HG03280 (cell line): ENCODE data around the gene GRM7.
A peak's percentile ranks its signal among the peaks of the same experiment; 100 is the strongest.

Source experiments
- ATAC-seq: cut with Tn5 transposase; IDR thresholded peaks from one replicate; pipeline ENCODE4 v1.9.1; 2021; ENCODE audit warnings: mild to moderate bottlenecking, moderate library complexity; ENCODE audit not compliant: unreplicated experiment

The GRM7 gene

GRCh38 chr3:7112523-7113056, 251.7 kb downstream of the GRM7 start:
- no peak for ATAC-seq

GRCh38 chr3:7144697-7145308, 283.9 kb downstream of the GRM7 start:
- peak; percentile 57 for ATAC-seq

DNA sequence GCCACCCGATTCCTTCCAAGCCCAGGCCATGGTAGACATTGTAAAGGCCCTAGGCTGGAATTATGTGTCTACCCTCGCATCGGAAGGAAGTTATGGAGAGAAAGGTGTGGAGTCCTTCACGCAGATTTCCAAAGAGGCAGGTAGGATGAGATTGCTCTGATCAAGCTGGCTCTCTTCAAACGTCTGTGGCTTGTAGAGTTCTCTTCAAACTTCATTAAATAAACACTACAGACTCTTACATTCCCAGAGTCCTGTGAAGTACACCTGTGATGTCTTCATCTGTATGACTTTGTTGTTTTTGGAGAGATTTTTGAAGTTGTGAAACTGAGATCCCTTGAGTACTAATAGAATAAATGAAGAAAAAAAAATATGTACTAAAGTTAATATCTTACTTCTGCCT, 285.6 kb downstream of the GRM7 start:
- ATAC-seq: no peak

- ATAC-seq: no peak
Measured at GRCh38 chr3:7158516-7158915, 297.6 kb downstream of the GRM7 start.

DNA sequence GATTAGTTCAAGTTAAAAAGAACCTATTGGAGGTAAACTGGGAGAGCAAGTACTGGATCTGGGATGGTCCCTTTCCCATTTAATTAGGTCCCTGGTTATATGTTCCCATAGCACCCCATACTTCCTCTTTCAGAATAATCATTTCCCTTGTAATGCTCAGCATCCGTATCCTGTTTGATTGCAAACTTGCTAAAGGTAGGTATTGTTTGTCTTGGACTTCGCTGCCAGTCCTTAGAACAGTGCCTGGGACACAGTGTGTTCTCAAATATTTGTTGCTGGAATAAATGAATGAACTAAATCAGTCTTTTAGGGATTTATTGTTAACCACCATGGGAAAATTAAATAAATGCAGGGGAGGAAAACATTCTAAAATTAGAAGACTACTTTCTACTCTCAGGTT, 299.8 kb downstream of the GRM7 start:
- ATAC-seq: no peak

DNA sequence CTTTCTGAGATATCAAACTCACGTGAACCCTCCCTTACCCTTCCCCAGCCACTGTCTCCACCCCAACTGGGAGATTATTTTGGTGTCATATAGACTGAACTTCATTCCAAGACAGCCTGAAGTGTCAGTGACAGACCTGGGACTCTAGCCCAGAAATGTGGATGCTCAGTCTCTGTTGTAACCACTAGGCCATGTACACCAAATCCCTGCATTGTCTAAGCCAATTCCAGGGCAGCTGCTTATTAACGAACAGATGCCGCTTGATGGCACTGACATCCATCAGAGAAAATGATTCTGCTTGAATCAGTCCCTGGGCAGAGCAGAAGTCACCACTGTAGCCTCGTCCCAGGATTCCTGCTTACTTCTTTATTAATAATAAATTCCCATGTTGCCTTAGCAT, 305.5 kb downstream of the GRM7 start:
- no peak for ATAC-seq

DNA sequence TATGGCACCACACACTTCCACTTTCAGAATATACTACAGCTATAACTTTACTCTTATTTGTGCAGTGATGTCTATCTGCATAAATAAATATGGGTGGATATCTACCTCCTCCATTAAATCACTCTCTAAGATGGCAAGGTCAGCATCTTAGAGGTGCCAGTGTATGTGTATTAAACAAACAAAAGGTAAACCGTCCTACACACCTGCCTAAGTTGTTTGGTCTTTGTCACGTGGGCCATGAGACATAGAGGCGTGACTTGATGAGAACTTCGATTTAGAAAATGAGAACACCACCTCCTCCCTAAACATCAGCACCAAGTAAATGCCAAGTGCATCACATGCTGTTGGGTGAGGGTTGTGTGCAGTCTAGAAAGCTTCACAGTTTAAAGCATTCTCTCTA, 310.6 kb downstream of the GRM7 start:
- ATAC-seq: no peak

GRCh38 chr3:7172996-7173395, 312.1 kb downstream of the GRM7 start:
- ATAC-seq: no peak

DNA sequence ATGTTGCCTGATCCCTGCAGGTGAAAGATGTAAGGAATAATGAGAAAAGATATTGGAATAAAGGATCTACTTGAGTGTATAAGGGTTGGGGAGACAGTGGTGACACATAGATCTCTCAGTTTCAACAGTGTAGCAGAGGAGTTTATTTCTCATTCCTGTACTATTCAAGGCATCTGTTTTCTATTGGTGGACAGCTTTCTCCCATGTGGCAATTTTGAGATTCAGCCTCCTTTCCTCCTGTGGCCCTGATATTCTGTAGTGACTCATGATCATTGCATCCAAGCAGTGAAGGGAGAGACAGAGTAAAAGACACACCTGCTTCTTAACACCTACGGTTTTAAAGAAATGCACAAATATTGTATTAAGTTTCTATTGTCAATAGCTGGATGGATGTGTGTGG, 327.6 kb downstream of the GRM7 start:
- no peak for ATAC-seq

DNA sequence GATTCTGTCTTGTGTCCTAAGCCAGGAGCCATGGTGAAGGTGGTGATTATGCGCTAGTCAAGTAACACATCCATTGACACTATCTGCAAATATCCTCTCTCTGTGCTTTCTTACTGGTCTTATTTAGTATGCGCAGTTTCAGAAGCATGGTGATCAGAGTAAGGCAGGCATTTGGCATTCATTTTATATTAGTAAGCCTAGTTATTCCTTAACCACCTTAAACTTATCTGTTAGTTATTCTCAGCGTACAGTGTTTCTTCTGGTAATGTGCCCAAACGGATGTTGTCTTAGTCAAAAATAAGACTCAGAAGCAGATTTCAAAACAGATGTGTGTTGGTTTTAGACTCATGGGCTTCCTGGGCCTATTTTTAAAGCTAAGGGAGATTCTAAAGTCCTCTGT, 329.2 kb downstream of the GRM7 start:
- no peak for ATAC-seq

DNA sequence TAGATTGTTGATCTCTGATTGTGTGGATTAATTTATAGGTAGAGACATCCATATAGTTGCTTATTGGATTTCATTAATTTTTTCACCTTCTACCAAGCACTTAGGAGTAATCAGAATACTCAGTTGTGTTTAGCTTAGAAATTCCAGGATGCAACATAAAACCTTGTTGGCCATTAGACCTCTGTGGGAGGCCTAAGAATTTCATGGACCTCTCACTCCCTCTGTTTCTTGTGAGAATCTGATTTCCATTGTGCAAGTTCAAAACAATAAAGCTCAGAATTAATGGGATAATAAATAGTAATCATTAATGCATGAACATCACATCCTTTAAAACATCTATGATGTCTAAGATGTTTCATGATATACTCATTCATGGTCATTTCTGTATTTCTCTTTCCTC, 332.4 kb downstream of the GRM7 start:
- no peak for ATAC-seq

DNA sequence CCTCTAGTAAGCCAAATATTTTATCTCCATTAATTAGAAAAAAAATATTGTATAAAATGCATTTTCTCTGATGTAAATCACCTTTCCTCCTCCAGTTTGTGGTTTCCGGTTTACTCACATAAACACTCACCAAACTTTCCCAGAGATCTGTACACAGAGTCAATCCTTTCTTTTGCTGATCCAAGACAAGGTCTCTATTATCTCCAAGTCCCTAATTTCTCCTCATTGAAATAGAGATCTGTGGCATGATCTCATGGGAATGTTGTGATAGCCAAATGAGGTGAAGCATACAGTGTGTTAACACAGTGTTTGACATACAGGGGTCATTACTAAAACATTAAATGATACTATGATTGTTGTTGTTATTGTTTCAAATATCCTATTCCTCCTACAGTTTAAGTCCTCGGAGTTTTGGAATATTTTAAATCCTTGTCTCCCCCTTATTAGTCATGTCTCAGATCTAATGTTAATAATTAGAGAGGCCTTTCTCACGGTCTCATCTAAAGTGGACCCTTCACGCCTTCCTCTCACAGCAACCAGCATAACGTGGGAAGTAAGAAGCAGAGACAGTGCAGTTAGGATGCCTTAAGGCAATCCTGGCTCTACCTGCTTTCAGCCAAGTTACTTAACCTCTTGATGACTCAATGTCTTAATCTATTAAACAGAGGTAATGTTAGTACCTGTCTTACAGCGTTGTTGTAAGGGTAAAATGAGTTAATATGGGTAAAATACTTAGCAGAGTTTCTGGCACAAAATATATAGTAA, 333.3 kb downstream of the GRM7 start:
- no peak for ATAC-seq

DNA sequence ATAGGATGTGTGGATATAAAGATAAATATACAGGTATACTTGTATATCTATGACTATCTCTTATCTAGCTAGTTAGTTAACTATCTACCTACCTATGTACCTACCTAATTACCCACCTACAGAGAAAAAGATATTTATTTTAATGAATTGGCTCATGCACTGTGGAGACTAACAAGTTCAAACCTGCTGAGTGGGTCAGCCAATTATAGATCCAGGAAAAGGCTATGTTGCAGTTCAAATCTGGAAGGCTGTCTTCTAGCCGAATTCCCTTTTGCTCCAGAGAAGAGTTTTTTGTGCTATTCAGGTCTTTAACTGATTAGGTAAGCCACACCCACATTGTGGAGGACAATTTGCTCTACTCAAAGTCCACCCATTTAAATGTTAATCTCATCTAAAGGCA, 335.0 kb downstream of the GRM7 start:
- no peak for ATAC-seq

- ATAC-seq: no peak
Measured at GRCh38 chr3:7201784-7202183, 340.9 kb downstream of the GRM7 start.

DNA sequence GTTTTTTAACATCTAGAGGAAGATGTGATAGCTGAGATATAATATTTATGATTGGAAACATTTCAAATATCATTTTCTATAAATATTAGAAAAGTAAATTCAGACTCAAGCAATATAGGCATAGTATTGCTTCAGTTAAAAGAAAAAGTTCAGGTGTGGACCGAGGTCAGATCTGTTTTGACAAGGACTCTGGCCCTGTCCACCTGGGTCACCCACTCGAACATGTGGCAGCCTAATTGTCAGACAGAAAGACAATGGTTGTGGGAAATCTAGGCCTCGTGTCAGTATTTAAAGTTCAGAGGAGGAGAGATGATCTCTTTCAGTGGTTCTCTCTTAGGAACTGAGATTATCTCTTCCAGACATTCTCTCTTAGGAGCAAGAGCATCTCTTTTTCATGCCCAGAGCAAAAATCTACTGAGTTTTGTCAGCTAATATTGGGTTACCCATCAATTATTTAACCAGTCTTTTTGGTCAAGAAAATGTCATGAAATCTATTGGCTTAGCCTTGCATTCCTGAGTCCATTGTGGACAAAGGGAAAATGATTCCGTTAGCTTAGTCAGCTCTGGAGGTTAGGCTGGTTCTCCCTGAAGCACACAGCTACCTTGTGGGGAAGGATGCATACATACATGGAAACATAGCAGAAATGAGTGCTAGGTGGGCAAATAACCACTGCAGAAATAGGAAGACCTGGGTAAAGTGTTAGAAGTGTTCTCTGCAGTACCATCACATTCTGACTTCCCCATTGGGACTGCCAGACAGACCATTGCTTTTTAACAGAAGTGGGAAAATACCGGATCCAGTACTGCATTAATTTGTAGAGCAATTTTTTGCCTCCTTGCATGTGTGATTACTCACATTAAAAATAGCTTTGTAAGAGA, 343.3 kb downstream of the GRM7 start:
- ATAC-seq: no peak

- no peak for ATAC-seq
Measured at GRCh38 chr3:7204848-7205156, 343.9 kb downstream of the GRM7 start.

DNA sequence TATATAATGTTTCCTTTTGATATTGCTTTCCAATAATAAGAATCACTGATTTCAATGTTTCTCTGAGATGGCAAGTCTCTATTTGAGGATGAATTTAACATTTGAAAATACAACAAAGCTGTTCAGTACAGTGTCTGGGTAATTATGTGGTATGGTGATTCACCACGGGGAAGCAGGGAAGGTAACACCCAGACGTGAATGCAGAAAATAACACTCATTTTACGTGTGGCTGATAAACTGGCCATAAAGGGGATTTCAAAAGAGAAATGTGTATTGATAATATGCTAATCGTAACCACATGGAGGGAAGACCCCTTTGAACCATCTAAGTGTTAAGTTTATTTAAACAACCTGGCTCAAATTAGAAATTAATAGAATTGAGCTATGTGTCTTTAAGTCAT, 344.6 kb downstream of the GRM7 start:
- peak; percentile 31 for ATAC-seq

GRCh38 chr3:7205962-7206361, 345.0 kb downstream of the GRM7 start:
- ATAC-seq: peak; percentile 69

DNA sequence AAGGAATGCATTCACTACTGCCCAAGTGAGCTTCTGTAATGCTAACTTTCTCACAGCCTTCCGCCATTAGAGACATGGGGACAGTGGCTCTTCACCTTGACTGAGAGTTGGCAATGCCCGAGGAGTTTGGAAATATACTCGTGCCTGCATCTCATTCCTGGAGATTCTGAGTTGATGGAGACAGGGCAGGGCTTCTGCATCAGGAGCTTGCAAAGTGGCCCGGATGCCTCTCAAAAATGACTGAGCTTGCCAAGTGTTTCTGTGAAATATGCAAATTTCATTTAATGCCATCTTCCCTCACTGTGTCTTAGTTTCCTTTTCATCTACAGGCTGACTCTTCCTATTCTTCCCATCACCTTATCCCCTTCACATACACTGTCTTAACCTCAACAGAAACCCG, 346.2 kb downstream of the GRM7 start:
- no peak for ATAC-seq

DNA sequence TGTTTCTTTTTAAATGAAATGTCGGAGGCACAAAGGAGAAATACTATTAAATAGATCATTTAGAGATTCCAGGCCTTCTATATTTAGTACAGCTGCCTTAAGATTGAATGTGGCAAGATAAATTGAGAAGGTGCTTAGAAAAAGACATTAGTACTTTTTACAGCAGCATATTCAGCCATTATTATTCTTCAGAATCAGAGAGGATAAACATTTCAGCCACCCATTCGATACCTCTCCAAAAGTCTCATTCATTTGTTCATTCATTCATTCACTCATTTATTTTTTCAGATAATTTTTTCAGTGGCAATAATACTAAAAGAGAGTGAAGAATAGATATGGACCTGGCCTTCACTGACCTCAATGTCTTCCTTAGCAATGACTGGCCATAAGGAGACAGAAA, 347.0 kb downstream of the GRM7 start:
- no peak for ATAC-seq

GRCh38 chr3:7209098-7209497, 348.2 kb downstream of the GRM7 start:
- ATAC-seq: no peak

DNA sequence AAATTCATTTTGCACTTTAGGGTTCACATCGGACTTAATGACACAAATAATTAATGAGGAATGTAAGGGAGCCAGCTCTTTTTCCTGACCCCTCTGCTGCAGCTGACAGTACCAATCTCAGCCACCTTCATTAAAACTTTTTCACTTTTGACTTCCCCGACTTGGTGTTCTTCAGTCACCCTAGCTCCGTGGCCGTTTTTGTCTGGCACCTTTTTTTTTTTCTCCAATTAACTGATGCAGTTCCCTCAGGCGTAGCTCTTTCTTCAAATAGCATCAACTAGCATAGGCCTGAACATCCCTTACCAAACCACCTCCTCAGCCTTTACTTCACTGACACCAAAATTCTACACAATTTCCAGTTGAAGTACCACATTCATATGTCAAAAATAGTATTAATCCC, 350.8 kb downstream of the GRM7 start:
- no peak for ATAC-seq
